PC-3 (cell line): ENCODE measurements around the gene ANXA7. TPM values are rescaled to one million over a fixed set of nuclear protein-coding genes. Genes with fewer than 3 reads are reported as not detected.
A peak's percentile ranks its signal among the peaks of the same experiment; 100 is the strongest.

Experiments
- ATAC-seq: fragments of 200-7000 bp; cut with Tn5 transposase; 2 replicates; pipeline ENCODE4 v1.9.1; 2020; ENCODE audit warnings: mild to moderate bottlenecking, moderate library complexity
- BruUV-seq: library from RNA; stranded (reverse); fragments of 400-500 nt; replicated peaks from 2 replicates; lab custom pipeline; 2021; lab: Mats Ljungman, UMichigan
- CTCF ChIA-PET: fragments of 300-600 bp; sonication (Branson Sonifier 250); formaldehyde crosslinking; loops from one replicate; lab custom pipeline; 2022; ENCODE audit warnings: antibody characterized with exemption; lab: Charles Lee
- POLR2A ChIA-PET: fragments of 300-600 bp; sonication (Branson Sonifier 250); formaldehyde crosslinking; loops from one replicate; lab custom pipeline; 2022; ENCODE audit warnings: antibody characterized with exemption; ENCODE audit not compliant: unreplicated experiment; lab: Charles Lee
- DNase-seq: peaks from one replicate; pipeline ENCODE4 v3.0.0-alpha.2; 2015
- H2AFZ ChIP-seq: fragments of 300-600 bp; sonication (generic); 2 replicates; pipeline ENCODE4 v1.6.0; 2016; ENCODE audit warnings: antibody characterized with exemption, low read length
- H3F3A ChIP-seq: fragments of 300-600 bp; sonication (generic); one replicate; pipeline ENCODE4 v1.6.0; 2017; ENCODE audit warnings: antibody characterized with exemption, low read length, control low read depth, mild to moderate bottlenecking; ENCODE audit not compliant: unreplicated experiment
- H3K27ac ChIP-seq: fragments of 300-600 bp; sonication (generic); 2 replicates; pipeline ENCODE4 v1.5.1; 2016; ENCODE audit warnings: mild to moderate bottlenecking, low read length
- H3K27me3 ChIP-seq: fragments of 300-600 bp; sonication (generic); 2 replicates; pipeline ENCODE4 v1.6.1; 2016; ENCODE audit warnings: low read length, mixed read lengths
- H3K36me3 ChIP-seq: fragments of 300-600 bp; sonication (generic); 2 replicates; pipeline ENCODE4 v1.6.1; 2016; ENCODE audit warnings: low read depth, mixed run types, low read length, mixed read lengths
- H3K4me1 ChIP-seq: fragments of 300-600 bp; sonication (generic); 2 replicates; pipeline ENCODE4 v1.5.1; 2016; ENCODE audit warnings: low read length; ENCODE audit not compliant: insufficient read depth
- H3K4me2 ChIP-seq: fragments of 300-600 bp; sonication (generic); 2 replicates; pipeline ENCODE4 v1.6.0; 2016; ENCODE audit warnings: low read length
- H3K4me3 ChIP-seq: fragments of 300-600 bp; sonication (generic); 2 replicates; pipeline ENCODE4 v1.5.1; 2016; ENCODE audit warnings: mild to moderate bottlenecking, low read length, mixed read lengths
- H3K79me2 ChIP-seq: fragments of 300-600 bp; sonication (generic); 2 replicates; pipeline ENCODE4 v1.6.1; 2017; ENCODE audit warnings: low read length, mixed read lengths
- H3K9ac ChIP-seq: fragments of 300-600 bp; sonication (generic); 2 replicates; pipeline ENCODE4 v1.6.0; 2016; ENCODE audit warnings: mild to moderate bottlenecking, low read length
- H3K9me2 ChIP-seq: fragments of 300-600 bp; sonication (generic); replicated peaks from 2 replicates; pipeline ENCODE4 v1.6.1; 2016; ENCODE audit warnings: mixed run types, low read length, mixed read lengths
- H3K9me3 ChIP-seq: fragments of 300-600 bp; sonication (generic); 2 replicates; pipeline ENCODE4 v1.6.1; 2016; ENCODE audit warnings: low read length, mixed read lengths
- H4K20me1 ChIP-seq: fragments of 300-600 bp; sonication (generic); 2 replicates; pipeline ENCODE4 v1.6.1; 2016; ENCODE audit warnings: low read length, mixed read lengths
- CTCF ChIP-seq: fragments of 300-600 bp; sonication (generic); conservative IDR thresholded peaks from 2 replicates; pipeline ENCODE4 v1.5.1; 2017; ENCODE audit warnings: antibody characterized with exemption, low read depth, mild to moderate bottlenecking, low read length
- EZH2 ChIP-seq: fragments of 300-600 bp; sonication (generic); IDR thresholded peaks from one replicate; pipeline ENCODE4 v1.6.1; 2017; ENCODE audit warnings: antibody characterized with exemption, mild to moderate bottlenecking, low read length; ENCODE audit not compliant: unreplicated experiment
- EZH2phosphoT487 ChIP-seq: fragments of 300-600 bp; sonication (generic); IDR thresholded peaks from 2 replicates; pipeline ENCODE4 v1.6.1; 2018; ENCODE audit warnings: mild to moderate bottlenecking, antibody characterized with exemption, low read length, borderline replicate concordance
- intact Hi-C: fragments of 100-400 bp; cut with micrococcal nuclease; formaldehyde crosslinking; loops from 2 replicates; pipeline ENCODE4 v1.9.0; 2023
- total RNA-seq: library from RNA; depleted of rRNA; stranded (reverse); fragments of >200 nt; gene quantifications from 2 replicates; pipeline ENCODE4 v1.2.3, GENCODE V29; 2014

ANXA7 gene
- total RNA-seq, 1 experiment from 2014 or later, result 561 TPM

- Histone ChIP-seq H3K79me2 (peaks cover 44% of the 10 kb centered on the region), H2AFZ (peak overlapping the region; percentile 81), H3K27ac (peak overlapping the region; percentile 73), H3K27me3 (no peaks in the 10 kb centered on the region), H3K9me2 (no peaks in the 10 kb centered on the region), H3K4me3 (peak overlapping the region; percentile 65), H3K9me3 (no peaks in the 10 kb centered on the region), H3K9ac (peak overlapping the region; percentile 85), H3K4me1 (peaks cover 63% of the 10 kb centered on the region), H3F3A (peaks cover 8% of the 10 kb centered on the region), H3K4me2 (peak overlapping the region; percentile 75), H3K36me3 (peaks cover 9% of the 10 kb centered on the region), H4K20me1 (peaks cover 18% of the 10 kb centered on the region)
- TF ChIP-seq CTCF (peak; percentile 48), EZH2phosphoT487 (no peak), EZH2 (no peak)
- intact Hi-C loops, result loop anchor here (1.0 to 10.0 kb wide), 5 partner anchors 56 to 580 kb away; partner anchors contain the start of genes CFAP70 and SEC24C
- POLR2A ChIA-PET, result interaction anchor here (0.6 to 3.6 kb wide), 4 partner anchors 42 to 161 kb away, joined by 3 to 58 read pairs (median 8); partner anchors contain the start of genes CFAP70 and PPP3CB
- CTCF ChIA-PET, result no interaction called here
- BruUV-seq, result no TSS peak
- peak; percentile 13 for ATAC-seq
- DNase-seq, result peak; percentile 83
These were observed 530 bp upstream of the ANXA7 start for GRCh38 chr10:73414230-73414945.

DNA sequence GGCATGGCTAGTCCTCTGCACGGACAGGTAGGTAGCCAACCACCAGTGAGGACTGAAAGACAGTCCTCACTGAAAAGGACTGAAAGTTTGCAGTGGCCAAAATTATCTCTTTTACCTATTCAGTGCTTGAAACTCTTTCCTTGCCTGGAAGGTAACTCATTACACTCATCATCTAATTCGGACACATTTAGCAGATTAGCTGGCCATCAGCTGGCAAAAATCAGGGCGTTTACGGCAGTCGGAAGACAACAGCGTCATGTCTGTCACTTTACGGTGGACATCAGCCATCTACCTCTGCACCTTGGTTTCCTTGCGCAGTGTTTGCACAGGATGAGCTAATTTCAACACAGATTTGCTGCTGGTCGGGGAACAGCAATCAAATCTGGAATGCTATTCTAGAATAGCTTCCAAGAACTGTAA lies 740 bp downstream of the ANXA7 start:
- Histone ChIP-seq H3K4me1 (peaks cover 64% of the 10 kb centered on the region), H3F3A (peaks cover 8% of the 10 kb centered on the region), H3K27ac (peak overlapping the region; percentile 73), H3K79me2 (peaks cover 57% of the 10 kb centered on the region), H3K4me2 (peak overlapping the region; percentile 75), H3K27me3 (no peaks in the 10 kb centered on the region), H3K36me3 (peaks cover 9% of the 10 kb centered on the region), H3K9me3 (no peaks in the 10 kb centered on the region), H4K20me1 (peaks cover 31% of the 10 kb centered on the region), H2AFZ (peak overlapping the region; percentile 81), H3K4me3 (peak overlapping the region; percentile 65), H3K9me2 (no peaks in the 10 kb centered on the region), H3K9ac (peak overlapping the region; percentile 85)
- TSS peak; percentile 78 for BruUV-seq
- intact Hi-C loops, result loop anchor here (1.0 to 10.0 kb wide), 5 partner anchors 161 to 332 kb away; partner anchors contain the start of genes DNAJC9, MRPS16 and SEC24C
- DNase-seq, result peak; percentile 96
- POLR2A ChIA-PET, result interaction anchor here (0.5 to 3.6 kb wide), 8 partner anchors 22 to 375 kb away, joined by 3 to 58 read pairs (median 6); partner anchors contain the start of genes CFAP70 and PPP3CB
- ATAC-seq, result peak; percentile 39
- CTCF ChIA-PET, result interaction anchor here (0.5 to 0.9 kb wide), 5 partner anchors 27 to 1237 kb away, joined by 3 to 13 read pairs (median 5); no protein-coding TSS in a partner anchor
- no peak for TF ChIP-seq EZH2
- TF ChIP-seq CTCF, result no peak
- TF ChIP-seq EZH2phosphoT487, result no peak
